Suprapubic skin (tissue), 4 donors: ENCODE results near the gene SORCS2. TPM values are rescaled to one million over a fixed set of nuclear protein-coding genes. Genes with fewer than 3 reads are reported as not detected.

Source experiments
- DNase-seq, 2 donors: peaks; one replicate each; pipeline ENCODE4 v3.0.0-alpha.2; 2019; ENCODE audit warnings: low spot score in 2 of 2
- H3K27ac ChIP-seq: fragments of 200-600 bp; sonication (generic); one replicate; pipeline ENCODE4 v1.5.1; 2019
- H3K27me3 ChIP-seq: fragments of 200-600 bp; sonication (generic); one replicate; pipeline ENCODE4 v1.5.1; 2019
- H3K36me3 ChIP-seq: fragments of 200-600 bp; sonication (generic); one replicate; pipeline ENCODE4 v1.5.1; 2019
- H3K4me1 ChIP-seq: fragments of 200-600 bp; sonication (generic); one replicate; pipeline ENCODE4 v1.5.1; 2019
- H3K4me3 ChIP-seq: fragments of 200-600 bp; sonication (generic); one replicate; pipeline ENCODE4 v1.5.1; 2019; ENCODE audit warnings: mild to moderate bottlenecking
- H3K9me3 ChIP-seq: fragments of 200-600 bp; sonication (generic); one replicate; pipeline ENCODE4 v1.5.1; 2019
- CTCF ChIP-seq, 2 donors: fragments of 200-600 bp in 1 of 2; fragments of 450-650 bp in 1 of 2; sonication (generic) in 1 of 2; IDR thresholded peaks; one replicate each; pipeline ENCODE4 v1.5.1; 2016 to 2019; ENCODE audit warnings: antibody characterized with exemption in 2 of 2, mild to moderate bottlenecking in 1 of 2, moderate library complexity in 1 of 2
- EP300 ChIP-seq: sonication (generic); formaldehyde crosslinking; IDR thresholded peaks from one replicate; pipeline ENCODE4 v1.6.1; 2017; ENCODE audit warnings: antibody characterized with exemption
- POLR2A ChIP-seq, 2 donors: fragments of 450-650 bp; IDR thresholded peaks; one replicate each; pipeline ENCODE4 v1.6.1; 2017; ENCODE audit warnings: antibody characterized with exemption in 2 of 2, mild to moderate bottlenecking in 2 of 2, moderate library complexity in 2 of 2
- POLR2AphosphoS5 ChIP-seq, 3 donors: sonication (generic); formaldehyde crosslinking; IDR thresholded peaks; one replicate each; pipeline ENCODE4 v1.6.1; 2017; ENCODE audit warnings: antibody characterized with exemption in 3 of 3
- WGBS: methylation state at CpG from one replicate; pipeline ENCODE4 v1.1.5; 2018; 5-methylcytosine and 5-hydroxymethylcytosine counted together
- total RNA-seq, 4 donors: library from RNA; depleted of rRNA; stranded (reverse); fragments of >200 nt; gene quantifications; one replicate each; pipeline ENCODE4 v1.1.0, GENCODE V29; 2016

The SORCS2 gene
- total RNA-seq, 4 donors from 2014 or later: 0.94 to 4.6 (median 1.3) TPM

GRCh38 chr4:7536876-7537275 is 344.5 kb downstream of the SORCS2 start:
- TF ChIP-seq EP300 (no peak), CTCF (IDR thresholded peaks at IDR 0.05) (no peak), POLR2A (IDR thresholded peaks at IDR 0.05) (no peak), POLR2AphosphoS5 (IDR thresholded peaks at IDR 0.05) (no peak)
- no peak for DNase-seq
- Histone ChIP-seq H3K27ac (no peak overlapping the region), H3K4me1 (no peaks in the 10 kb centered on the region), H3K36me3 (no peaks in the 10 kb centered on the region), H3K4me3 (no peak overlapping the region), H3K9me3 (no peaks in the 10 kb centered on the region), H3K27me3 (no peaks in the 10 kb centered on the region)
- 89% methylated on average over 3 of the region's 8 CpGs for WGBS

- Histone ChIP-seq H3K4me3 (no peak overlapping the region), H3K27ac (no peak overlapping the region), H3K4me1 (no peaks in the 10 kb centered on the region), H3K36me3 (no peaks in the 10 kb centered on the region), H3K27me3 (no peaks in the 10 kb centered on the region), H3K9me3 (no peaks in the 10 kb centered on the region)
- TF ChIP-seq POLR2A (IDR thresholded peaks at IDR 0.05): no peak
- TF ChIP-seq CTCF (IDR thresholded peaks at IDR 0.05): no peak
- TF ChIP-seq EP300: no peak
- no peak for TF ChIP-seq POLR2AphosphoS5 (IDR thresholded peaks at IDR 0.05)
- WGBS: 92% methylated on average over 8 of the region's 8 CpGs
- DNase-seq: no peak
Measured at GRCh38 chr4:7537853-7538400, 345.6 kb downstream of the SORCS2 start.

- TF ChIP-seq POLR2A (IDR thresholded peaks at IDR 0.05) (no peak), CTCF (IDR thresholded peaks at IDR 0.05) (no peak), POLR2AphosphoS5 (IDR thresholded peaks at IDR 0.05) (no peak), EP300 (no peak)
- no peaks in the 10 kb centered on the region for H3K36me3 ChIP-seq
- no peaks in the 10 kb centered on the region for H3K9me3 ChIP-seq
- 82% methylated on average over 8 of the region's 8 CpGs for WGBS
- H3K27ac ChIP-seq: no peak overlapping the region
- no peak overlapping the region for H3K4me3 ChIP-seq
- no peaks in the 10 kb centered on the region for H3K4me1 ChIP-seq
- H3K27me3 ChIP-seq: no peaks in the 10 kb centered on the region
- no peak for DNase-seq
Measured at GRCh38 chr4:7538518-7538917, 346.2 kb downstream of the SORCS2 start.

- Histone ChIP-seq H3K4me3 (no peak overlapping the region), H3K4me1 (no peaks in the 10 kb centered on the region), H3K27ac (no peak overlapping the region), H3K27me3 (no peaks in the 10 kb centered on the region), H3K36me3 (no peaks in the 10 kb centered on the region), H3K9me3 (no peaks in the 10 kb centered on the region)
- no peak for DNase-seq
- WGBS: 50% methylated on average over 2 of the region's 3 CpGs
- TF ChIP-seq CTCF (IDR thresholded peaks at IDR 0.05) (no peak), POLR2AphosphoS5 (IDR thresholded peaks at IDR 0.05) (no peak), EP300 (no peak), POLR2A (IDR thresholded peaks at IDR 0.05) (no peak)
Measured at GRCh38 chr4:7539186-7539585, 346.8 kb downstream of the SORCS2 start.

- no peaks in the 10 kb centered on the region for H3K4me1 ChIP-seq
- H3K9me3 ChIP-seq: no peaks in the 10 kb centered on the region
- H3K27ac ChIP-seq: no peak overlapping the region
- DNase-seq: no peak
- WGBS: 61% methylated on average over 9 of the region's 9 CpGs
- H3K27me3 ChIP-seq: no peaks in the 10 kb centered on the region
- H3K4me3 ChIP-seq: no peak overlapping the region
- TF ChIP-seq CTCF (IDR thresholded peaks at IDR 0.05) (no peak), EP300 (no peak), POLR2A (IDR thresholded peaks at IDR 0.05) (no peak), POLR2AphosphoS5 (IDR thresholded peaks at IDR 0.05) (no peak)
- no peaks in the 10 kb centered on the region for H3K36me3 ChIP-seq
Measured at GRCh38 chr4:7539659-7540058, 347.3 kb downstream of the SORCS2 start.
